ENCODE measurements around the gene KCNMB4. TPM values are rescaled to one million over a fixed set of nuclear protein-coding genes. Genes with fewer than 3 reads are reported as not detected.

The KCNMB4 gene
- total RNA-seq, 6 experiments from 2014 or later, result 0.25 to 1.3 (median 0.57) TPM

- intact Hi-C loops (cut with DNase I), result no loop called here
- 84% methylated on average over 6 of the region's 11 CpGs for WGBS (ENCODE audit: insufficient coverage, low coverage, low lambda C conversion rate, missing lambda C conversion rate)
These were observed 64.3 kb downstream of the KCNMB4 start for GRCh38 chr12:70430400-70430799.

DNA sequence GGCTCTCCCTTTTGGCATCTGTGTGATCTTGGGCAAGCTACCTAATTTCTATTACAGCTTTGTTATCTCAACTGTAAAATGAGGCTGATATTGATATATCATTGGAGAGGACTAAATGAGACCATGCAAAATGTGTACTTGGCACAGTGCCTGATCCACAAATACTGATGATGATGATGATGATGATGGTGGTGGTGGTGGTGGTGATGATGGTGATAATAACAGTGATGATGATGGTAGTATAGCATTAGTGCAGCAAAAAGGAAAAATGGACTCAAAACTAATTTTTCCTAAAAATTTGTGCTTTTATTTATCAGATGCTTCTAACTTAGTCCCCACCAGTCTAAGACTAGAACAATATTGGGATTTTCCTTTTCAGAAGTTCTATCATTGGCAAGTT, 70.7 kb downstream of the KCNMB4 start:
- no peaks in the 10 kb centered on the region for H3K4me1 ChIP-seq
- intact Hi-C loops (cut with DNase I), result no loop called here
- ATAC-seq (no peak), DNase-seq (no peak)
- TF ChIP-seq, protein P1, sequence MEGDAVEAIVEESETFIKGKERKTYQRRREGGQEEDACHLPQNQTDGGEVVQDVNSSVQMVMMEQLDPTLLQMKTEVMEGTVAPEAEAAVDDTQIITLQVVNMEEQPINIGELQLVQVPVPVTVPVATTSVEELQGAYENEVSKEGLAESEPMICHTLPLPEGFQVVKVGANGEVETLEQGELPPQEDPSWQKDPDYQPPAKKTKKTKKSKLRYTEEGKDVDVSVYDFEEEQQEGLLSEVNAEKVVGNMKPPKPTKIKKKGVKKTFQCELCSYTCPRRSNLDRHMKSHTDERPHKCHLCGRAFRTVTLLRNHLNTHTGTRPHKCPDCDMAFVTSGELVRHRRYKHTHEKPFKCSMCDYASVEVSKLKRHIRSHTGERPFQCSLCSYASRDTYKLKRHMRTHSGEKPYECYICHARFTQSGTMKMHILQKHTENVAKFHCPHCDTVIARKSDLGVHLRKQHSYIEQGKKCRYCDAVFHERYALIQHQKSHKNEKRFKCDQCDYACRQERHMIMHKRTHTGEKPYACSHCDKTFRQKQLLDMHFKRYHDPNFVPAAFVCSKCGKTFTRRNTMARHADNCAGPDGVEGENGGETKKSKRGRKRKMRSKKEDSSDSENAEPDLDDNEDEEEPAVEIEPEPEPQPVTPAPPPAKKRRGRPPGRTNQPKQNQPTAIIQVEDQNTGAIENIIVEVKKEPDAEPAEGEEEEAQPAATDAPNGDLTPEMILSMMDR (IDR thresholded peaks at IDR 0.05), result no peak
- no peak for TF ChIP-seq POLR2A (IDR thresholded peaks at IDR 0.05)
- no peaks in the 10 kb centered on the region for H3K9me3 ChIP-seq
- no peaks in the 10 kb centered on the region for H3K36me3 ChIP-seq
- no peaks in the 10 kb centered on the region for H3K27me3 ChIP-seq
- no peak overlapping the region for H3K27ac ChIP-seq
- no peak overlapping the region for H3K4me3 ChIP-seq

More at GRCh38 chr12:70430400-70430799, 64.3 kb downstream of the KCNMB4 start:
- Histone ChIP-seq H3K27ac (no peak overlapping the region), H3K4me1 (no peaks in the 10 kb centered on the region), H3K4me3 (no peak overlapping the region), H3K36me3 (no peaks in the 10 kb centered on the region), H3K9me3 (no peaks in the 10 kb centered on the region), H3K27me3 (no peaks in the 10 kb centered on the region)
- TF ChIP-seq, protein P1 (IDR thresholded peaks at IDR 0.05), result no peak
- TF ChIP-seq POLR2A (IDR thresholded peaks at IDR 0.05), result no peak
- DNase-seq (no peak), ATAC-seq (no peak)

- ATAC-seq (no peak), DNase-seq (no peak)
- 0% methylated on average over 1 of the region's 1 CpG for WGBS (ENCODE audit: insufficient coverage, low coverage, low lambda C conversion rate, missing lambda C conversion rate)
- intact Hi-C loops (cut with DNase I), result no loop called here
- Histone ChIP-seq H3K4me3 (no peak overlapping the region), H3K27me3 (no peaks in the 10 kb centered on the region), H3K4me1 (no peaks in the 10 kb centered on the region), H3K9me3 (no peaks in the 10 kb centered on the region), H3K27ac (no peak overlapping the region), H3K36me3 (no peaks in the 10 kb centered on the region)
- no peak for TF ChIP-seq POLR2A (IDR thresholded peaks at IDR 0.05)
- TF ChIP-seq, protein P1 (IDR thresholded peaks at IDR 0.05), result no peak
These were observed 77.1 kb downstream of the KCNMB4 start for GRCh38 chr12:70443062-70443673.

- TF ChIP-seq, protein P1 (IDR thresholded peaks at IDR 0.05), result no peak
- no peak for TF ChIP-seq POLR2A (IDR thresholded peaks at IDR 0.05)
- no peak for DNase-seq
- Histone ChIP-seq H3K9me3 (no peaks in the 10 kb centered on the region), H3K27ac (no peak overlapping the region), H3K27me3 (no peaks in the 10 kb centered on the region), H3K4me3 (no peak overlapping the region), H3K4me1 (no peaks in the 10 kb centered on the region), H3K36me3 (no peaks in the 10 kb centered on the region)
- peak in 3 of 4 donors; percentile 20 to 79 (median 70) for ATAC-seq
- intact Hi-C loops (cut with DNase I), result no loop called here
- 42% methylated on average over 4 of the region's 4 CpGs for WGBS (ENCODE audit: insufficient coverage, low coverage, low lambda C conversion rate, missing lambda C conversion rate)
These were observed 78.8 kb downstream of the KCNMB4 start for GRCh38 chr12:70444903-70445302.

- H3K9me3 ChIP-seq, result no peaks in the 10 kb centered on the region
- intact Hi-C loops (cut with DNase I), result no loop called here
These were observed 82.3 kb downstream of the KCNMB4 start for GRCh38 chr12:70448371-70448770.

More at GRCh38 chr12:70448371-70448770, 82.3 kb downstream of the KCNMB4 start:
- 35% methylated on average over 3 of the region's 4 CpGs for WGBS (ENCODE audit: insufficient coverage, low coverage, low lambda C conversion rate, missing lambda C conversion rate)
- ATAC-seq (no peak), DNase-seq (no peak)
- no peaks in the 10 kb centered on the region for H3K27me3 ChIP-seq
- no peaks in the 10 kb centered on the region for H3K4me1 ChIP-seq
- no peak overlapping the region for H3K27ac ChIP-seq
- no peak overlapping the region for H3K4me3 ChIP-seq
- no peaks in the 10 kb centered on the region for H3K36me3 ChIP-seq
- TF ChIP-seq, protein P1 (IDR thresholded peaks at IDR 0.05), result no peak
- TF ChIP-seq POLR2A (IDR thresholded peaks at IDR 0.05), result no peak

Data from right lobe of liver (tissue), 6 donors.